Coronary artery (tissue), 2 donors: ENCODE results near the gene ABCC9.
A peak's percentile ranks its signal among the peaks of the same experiment; 100 is the strongest.

ENCODE experiments used
- DNase-seq: peaks from one replicate; pipeline ENCODE4 v3.0.0-alpha.2; 2017; ENCODE audit warnings: low spot score
- H3K27ac ChIP-seq, 2 donors: fragments of 200-600 bp; sonication (generic); one replicate each; pipeline ENCODE4 v1.5.1; 2016 to 2019
- H3K4me3 ChIP-seq: fragments of 200-600 bp; sonication (generic); 2 replicates; pipeline ENCODE4 v1.5.1; 2016; ENCODE audit warnings: mild to moderate bottlenecking, moderate library complexity
- TF ChIP-seq, protein P1 (sequence below): fragments of 200-600 bp; sonication (generic); IDR thresholded peaks from one replicate; pipeline ENCODE4 v1.5.1; 2019; ENCODE audit warnings: antibody characterized with exemption

Gene ABCC9

DNA sequence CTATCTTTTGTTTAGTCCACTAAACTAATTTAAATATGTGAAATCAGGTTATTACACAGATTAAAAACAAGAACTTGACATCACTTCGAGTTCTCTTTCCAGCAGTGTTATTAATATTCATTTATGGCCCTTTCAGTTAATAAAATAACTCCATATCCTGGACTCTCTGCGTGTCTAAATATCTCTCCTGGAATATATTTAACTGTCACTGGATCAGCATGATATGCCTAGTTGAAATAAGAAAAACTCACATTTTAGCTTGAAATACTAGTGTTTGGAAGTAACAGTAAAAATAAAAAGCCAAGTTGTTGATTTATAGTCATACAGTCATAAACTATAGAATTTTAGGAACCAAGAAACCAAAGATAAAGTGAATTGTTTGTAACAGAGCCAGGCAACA lies 45.6 kb downstream of the ABCC9 start:
- DNase-seq, result no peak
- TF ChIP-seq, protein P1, sequence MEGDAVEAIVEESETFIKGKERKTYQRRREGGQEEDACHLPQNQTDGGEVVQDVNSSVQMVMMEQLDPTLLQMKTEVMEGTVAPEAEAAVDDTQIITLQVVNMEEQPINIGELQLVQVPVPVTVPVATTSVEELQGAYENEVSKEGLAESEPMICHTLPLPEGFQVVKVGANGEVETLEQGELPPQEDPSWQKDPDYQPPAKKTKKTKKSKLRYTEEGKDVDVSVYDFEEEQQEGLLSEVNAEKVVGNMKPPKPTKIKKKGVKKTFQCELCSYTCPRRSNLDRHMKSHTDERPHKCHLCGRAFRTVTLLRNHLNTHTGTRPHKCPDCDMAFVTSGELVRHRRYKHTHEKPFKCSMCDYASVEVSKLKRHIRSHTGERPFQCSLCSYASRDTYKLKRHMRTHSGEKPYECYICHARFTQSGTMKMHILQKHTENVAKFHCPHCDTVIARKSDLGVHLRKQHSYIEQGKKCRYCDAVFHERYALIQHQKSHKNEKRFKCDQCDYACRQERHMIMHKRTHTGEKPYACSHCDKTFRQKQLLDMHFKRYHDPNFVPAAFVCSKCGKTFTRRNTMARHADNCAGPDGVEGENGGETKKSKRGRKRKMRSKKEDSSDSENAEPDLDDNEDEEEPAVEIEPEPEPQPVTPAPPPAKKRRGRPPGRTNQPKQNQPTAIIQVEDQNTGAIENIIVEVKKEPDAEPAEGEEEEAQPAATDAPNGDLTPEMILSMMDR, result no peak
- Histone ChIP-seq H3K27ac (no peak overlapping the region), H3K4me3 (no peak overlapping the region)

DNA sequence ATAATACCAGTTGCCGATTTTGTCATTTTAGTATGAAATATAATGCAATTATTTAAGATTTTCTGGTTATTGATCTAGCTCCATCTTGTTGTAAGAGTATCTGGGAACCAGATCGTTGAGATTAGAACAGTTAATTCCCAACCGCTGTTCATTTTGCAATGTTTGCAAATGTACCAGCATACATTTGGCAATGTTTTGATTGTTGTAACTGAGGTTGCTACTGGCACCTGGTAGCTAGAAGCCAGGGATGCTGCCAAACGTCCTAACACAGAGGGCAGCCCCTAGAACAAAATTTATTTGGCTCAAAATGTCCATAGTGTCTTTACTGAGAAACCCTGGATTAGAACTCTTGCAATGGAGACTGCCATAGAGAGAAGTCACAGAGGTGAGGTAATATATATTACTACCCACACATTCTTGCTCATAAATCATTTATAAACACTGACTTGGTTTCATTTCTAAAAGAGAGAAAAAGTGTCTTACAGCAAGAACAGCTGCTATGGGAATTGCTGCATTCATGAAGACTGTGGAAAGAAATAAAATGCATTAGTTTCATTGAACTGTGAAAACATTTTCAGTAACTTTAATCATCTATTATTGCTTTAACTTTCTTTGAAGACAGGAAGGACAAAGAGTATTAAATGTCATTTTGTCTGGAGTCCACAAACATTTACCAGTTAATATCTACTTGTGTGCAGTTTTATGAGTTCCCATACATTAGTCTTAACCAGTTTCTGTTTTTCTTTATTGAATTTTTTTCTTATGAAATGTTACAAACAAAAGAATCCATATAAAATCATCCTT lies 46.2 kb downstream of the ABCC9 start:
- no peak overlapping the region for H3K27ac ChIP-seq
- TF ChIP-seq, protein P1, result no peak
- DNase-seq, result no peak
- H3K4me3 ChIP-seq, result no peak overlapping the region

DNA sequence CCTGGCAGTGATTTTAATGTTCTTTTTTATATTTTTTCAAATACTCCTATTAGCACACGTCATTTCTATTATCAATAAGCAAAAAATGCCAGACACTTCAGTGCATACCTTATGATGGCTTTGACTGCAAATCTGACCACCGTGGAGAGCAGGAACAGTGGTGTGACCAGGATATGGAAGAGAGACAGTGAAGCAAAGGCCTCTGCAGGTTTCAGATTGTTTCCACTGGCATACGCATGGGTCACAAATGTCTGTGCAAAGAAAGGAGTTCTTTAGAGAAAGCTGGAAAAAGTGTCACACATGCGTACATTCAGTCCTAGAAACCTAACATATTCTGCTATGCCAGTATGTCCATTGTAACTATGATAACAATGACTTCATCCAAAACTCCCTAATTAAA lies 47.3 kb downstream of the ABCC9 start:
- Histone ChIP-seq H3K4me3 (no peak overlapping the region), H3K27ac (no peak overlapping the region)
- DNase-seq, result no peak
- TF ChIP-seq, protein P1, result no peak

DNA sequence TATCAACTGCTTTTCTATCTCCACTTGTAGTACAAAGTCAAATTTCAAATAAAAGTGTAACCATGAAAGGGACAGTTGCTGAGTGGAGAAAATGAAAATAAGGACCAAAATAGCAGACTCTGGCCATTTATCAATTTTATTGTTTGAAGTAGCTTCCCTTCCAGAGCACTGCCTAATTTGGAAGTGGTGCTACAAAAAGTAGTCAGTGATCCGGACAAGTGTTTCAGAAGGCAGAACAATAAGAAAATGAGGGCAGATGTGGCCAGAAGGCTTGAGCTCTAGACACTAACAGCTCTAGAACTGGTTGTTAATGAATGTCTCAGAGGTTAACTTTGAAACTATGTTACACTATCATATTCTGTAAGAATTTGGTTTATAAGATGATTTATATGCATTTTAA lies 48.9 kb downstream of the ABCC9 start:
- TF ChIP-seq, protein P1, result no peak
- peak overlapping the region; percentile 35 to 75 for H3K27ac ChIP-seq
- no peak overlapping the region for H3K4me3 ChIP-seq
- no peak for DNase-seq

DNA sequence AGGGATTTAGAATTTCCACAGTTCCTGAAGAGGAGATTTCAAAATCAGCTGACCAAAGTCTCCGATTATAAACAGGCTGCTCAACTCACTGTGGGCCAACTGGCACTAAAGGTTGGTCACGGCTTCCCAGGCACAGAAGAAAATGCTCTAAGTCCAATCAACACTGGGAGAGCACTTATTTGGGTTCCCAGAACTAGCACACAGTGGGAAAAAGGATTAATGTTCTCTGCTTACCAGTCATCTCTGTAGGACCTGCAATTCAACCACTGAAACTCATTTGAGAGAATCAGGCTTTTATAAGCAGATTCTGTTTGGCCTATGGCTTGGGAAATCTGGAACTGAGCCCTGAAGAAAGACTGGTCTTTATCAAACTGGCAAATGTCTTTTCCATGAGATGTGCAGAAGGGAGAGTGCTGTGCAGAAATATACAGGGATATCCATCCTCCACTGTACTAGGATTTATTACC lies 49.4 kb downstream of the ABCC9 start:
- peak overlapping the region; percentile 35 to 75 for H3K27ac ChIP-seq
- no peak overlapping the region for H3K4me3 ChIP-seq
- no peak for DNase-seq

DNA sequence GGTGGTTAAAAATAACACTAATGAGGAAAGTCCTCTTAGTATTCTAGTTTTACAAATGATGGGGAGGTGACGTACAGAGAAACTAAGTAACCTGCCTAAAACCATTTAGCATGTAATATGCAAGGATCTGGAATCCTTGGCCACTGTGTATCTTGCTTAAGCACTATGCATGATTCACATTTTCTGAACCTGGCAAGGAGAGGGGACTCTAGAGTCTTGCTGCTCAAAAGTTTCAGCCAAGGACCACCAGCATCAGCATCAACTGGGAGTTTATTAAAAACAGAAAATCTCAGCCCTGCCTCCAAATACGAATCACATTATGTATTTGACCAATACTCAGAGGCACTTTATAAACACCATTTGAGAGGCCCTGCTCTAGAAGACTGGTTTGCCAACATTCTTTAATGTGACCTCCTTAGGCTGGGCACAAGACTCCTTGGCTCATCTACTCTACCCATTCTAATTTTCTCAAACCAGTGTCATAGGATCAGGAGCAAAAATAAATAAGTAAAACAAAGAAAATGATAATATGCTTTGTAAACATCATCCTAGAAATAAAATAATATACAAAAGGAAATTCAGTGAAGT lies 52.9 kb downstream of the ABCC9 start:
- TF ChIP-seq, protein P1, result no peak
- Histone ChIP-seq H3K27ac (no peak overlapping the region), H3K4me3 (no peak overlapping the region)
- DNase-seq, result no peak

More for the DNA sequence above, 49.4 kb downstream of the ABCC9 start:
- TF ChIP-seq, protein P1, result no peak

DNA sequence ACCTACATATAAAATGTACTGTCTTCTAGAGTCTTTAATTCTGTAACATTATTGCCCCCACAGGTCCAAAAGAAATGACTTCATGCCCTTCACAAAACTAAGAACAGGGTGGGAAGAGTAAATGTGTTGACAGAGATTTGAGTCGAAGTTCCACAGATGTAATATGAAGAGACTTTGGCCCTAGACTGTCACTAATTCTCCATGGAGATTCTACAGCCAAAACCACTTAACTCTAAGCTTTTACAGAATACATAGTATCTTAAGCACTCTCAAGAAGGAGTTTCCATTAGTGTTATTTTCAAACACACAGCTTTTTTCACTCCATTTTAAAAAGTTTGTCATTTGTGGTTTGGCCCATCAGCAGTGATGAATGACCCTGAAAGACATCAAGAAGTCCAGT lies 56.3 kb downstream of the ABCC9 start:
- DNase-seq, result no peak
- TF ChIP-seq, protein P1, result no peak
- H3K4me3 ChIP-seq, result no peak overlapping the region
- no peak overlapping the region for H3K27ac ChIP-seq
